A549 (cell line): ENCODE measurements around the gene TCF3.

Experiments used
- CHD2 ChIP-seq: fragments of 150-350 bp; IDR thresholded peaks from 2 replicates; pipeline ENCODE4 v1.6.1; 2014; ENCODE audit warnings: low read length; ENCODE audit not compliant: partially characterized antibody
- ELK1 ChIP-seq: fragments of 150-350 bp; IDR thresholded peaks from 2 replicates; pipeline ENCODE4 v1.6.1; 2014; ENCODE audit warnings: low read depth, mild to moderate bottlenecking, low read length
- HDAC2 ChIP-seq: fragments of 200-600 bp; sonication (generic); IDR thresholded peaks from 2 replicates; pipeline ENCODE4 v1.6.1; 2016
- PBX3 ChIP-seq: IDR thresholded peaks from 2 replicates; pipeline ENCODE4 v1.6.1; 2012
- POLR2A ChIP-seq: IDR thresholded peaks from 2 replicates; pipeline ENCODE4 v1.6.1; 2012; ENCODE audit warnings: mild to moderate bottlenecking, low read length
- RNF2 ChIP-seq: fragments of 200-600 bp; sonication (generic); IDR thresholded peaks from 2 replicates; pipeline ENCODE4 v1.6.1; 2016; ENCODE audit warnings: low read depth, mild to moderate bottlenecking, antibody characterized with exemption, moderate library complexity, borderline replicate concordance
- TF ChIP-seq, protein P1 (sequence below): fragments of >200 bp; sonication (Bioruptor Twin); formaldehyde crosslinking; IDR thresholded peaks from 3 replicates; pipeline ENCODE4 v1.5.1; 2016
- TF ChIP-seq, protein P2 (sequence below): fragments of 450-650 bp; IDR thresholded peaks from 2 replicates; pipeline ENCODE4 v1.6.1; 2014; ENCODE audit warnings: antibody characterized with exemption

GRCh38 chr19:1652471-1653299 is at the start of gene TCF3:
- TF ChIP-seq POLR2A (peak; percentile 22; the same call in 1 of the 2 replicates), HDAC2 (no peak), PBX3 (peak; percentile 99), ELK1 (no peak), CHD2 (peak; percentile 83), RNF2 (no peak)
- TF ChIP-seq, protein P1, sequence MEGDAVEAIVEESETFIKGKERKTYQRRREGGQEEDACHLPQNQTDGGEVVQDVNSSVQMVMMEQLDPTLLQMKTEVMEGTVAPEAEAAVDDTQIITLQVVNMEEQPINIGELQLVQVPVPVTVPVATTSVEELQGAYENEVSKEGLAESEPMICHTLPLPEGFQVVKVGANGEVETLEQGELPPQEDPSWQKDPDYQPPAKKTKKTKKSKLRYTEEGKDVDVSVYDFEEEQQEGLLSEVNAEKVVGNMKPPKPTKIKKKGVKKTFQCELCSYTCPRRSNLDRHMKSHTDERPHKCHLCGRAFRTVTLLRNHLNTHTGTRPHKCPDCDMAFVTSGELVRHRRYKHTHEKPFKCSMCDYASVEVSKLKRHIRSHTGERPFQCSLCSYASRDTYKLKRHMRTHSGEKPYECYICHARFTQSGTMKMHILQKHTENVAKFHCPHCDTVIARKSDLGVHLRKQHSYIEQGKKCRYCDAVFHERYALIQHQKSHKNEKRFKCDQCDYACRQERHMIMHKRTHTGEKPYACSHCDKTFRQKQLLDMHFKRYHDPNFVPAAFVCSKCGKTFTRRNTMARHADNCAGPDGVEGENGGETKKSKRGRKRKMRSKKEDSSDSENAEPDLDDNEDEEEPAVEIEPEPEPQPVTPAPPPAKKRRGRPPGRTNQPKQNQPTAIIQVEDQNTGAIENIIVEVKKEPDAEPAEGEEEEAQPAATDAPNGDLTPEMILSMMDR = no peak
- TF ChIP-seq, protein P2, sequence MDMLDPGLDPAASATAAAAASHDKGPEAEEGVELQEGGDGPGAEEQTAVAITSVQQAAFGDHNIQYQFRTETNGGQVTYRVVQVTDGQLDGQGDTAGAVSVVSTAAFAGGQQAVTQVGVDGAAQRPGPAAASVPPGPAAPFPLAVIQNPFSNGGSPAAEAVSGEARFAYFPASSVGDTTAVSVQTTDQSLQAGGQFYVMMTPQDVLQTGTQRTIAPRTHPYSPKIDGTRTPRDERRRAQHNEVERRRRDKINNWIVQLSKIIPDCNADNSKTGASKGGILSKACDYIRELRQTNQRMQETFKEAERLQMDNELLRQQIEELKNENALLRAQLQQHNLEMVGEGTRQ = no peak
